Forelimb muscle (tissue), 1 donor: Measurements from ENCODE around the gene SHE. TPM values are rescaled to one million over a fixed set of nuclear protein-coding genes. Genes with fewer than 3 reads are reported as not detected.

Experiments
- DNase-seq: peaks from one replicate; pipeline ENCODE4 v3.0.0-alpha.2; 2013; ENCODE audit warnings: low read depth
- polyA plus RNA-seq: library from polyadenylated mRNA; unstranded; fragments of 120-200 nt; gene quantifications from one replicate; pipeline ENCODE4 v1.2.1, GENCODE V29; 2013; ENCODE audit not compliant: insufficient read length

The SHE gene
- polyA plus RNA-seq, 1 donor: 9.1 TPM

- DNase-seq: peak; percentile 71
Measured at GRCh38 chr1:154479764-154480421, 22.3 kb downstream of the SHE start.

GRCh38 chr1:154478639-154479038 is 23.6 kb downstream of the SHE start:
- no peak for DNase-seq

GRCh38 chr1:154478013-154478412 is 24.2 kb downstream of the SHE start:
- no peak for DNase-seq

GRCh38 chr1:154476791-154477190 is 25.4 kb downstream of the SHE start:
- DNase-seq: no peak

- DNase-seq: no peak
Measured at GRCh38 chr1:154474802-154475201, 27.4 kb downstream of the SHE start.

GRCh38 chr1:154471304-154471703 is 30.9 kb downstream of the SHE start:
- DNase-seq: no peak

- DNase-seq: no peak
Measured at GRCh38 chr1:154469844-154470560, 32.2 kb downstream of the SHE start.

GRCh38 chr1:154468535-154469250 is 33.5 kb downstream of the SHE start:
- DNase-seq: no peak

- no peak for DNase-seq
Measured at GRCh38 chr1:154467434-154468102, 34.6 kb downstream of the SHE start.

- no peak for DNase-seq
Measured at GRCh38 chr1:154466921-154467417, 35.2 kb downstream of the SHE start.

GRCh38 chr1:154466206-154466605 is 36.0 kb downstream of the SHE start:
- DNase-seq: no peak

- no peak for DNase-seq
Measured at GRCh38 chr1:154465621-154466195, 36.5 kb downstream of the SHE start.

- DNase-seq: no peak
Measured at GRCh38 chr1:154463512-154463990, 38.7 kb downstream of the SHE start.

GRCh38 chr1:154460695-154461260 is 41.4 kb downstream of the SHE start:
- no peak for DNase-seq

GRCh38 chr1:154459080-154459479 is 43.1 kb downstream of the SHE start:
- DNase-seq: no peak

- no peak for DNase-seq
Measured at GRCh38 chr1:154456631-154457030, 45.6 kb downstream of the SHE start.

- DNase-seq: no peak
Measured at GRCh38 chr1:154454386-154455120, 47.7 kb downstream of the SHE start.

- DNase-seq: peak; percentile 28
Measured at GRCh38 chr1:154453574-154454352, 48.4 kb downstream of the SHE start.

GRCh38 chr1:154453161-154453560 is 49.1 kb downstream of the SHE start:
- DNase-seq: no peak
